Measurements from ENCODE around the gene SBF2.

The SBF2 gene

DNA sequence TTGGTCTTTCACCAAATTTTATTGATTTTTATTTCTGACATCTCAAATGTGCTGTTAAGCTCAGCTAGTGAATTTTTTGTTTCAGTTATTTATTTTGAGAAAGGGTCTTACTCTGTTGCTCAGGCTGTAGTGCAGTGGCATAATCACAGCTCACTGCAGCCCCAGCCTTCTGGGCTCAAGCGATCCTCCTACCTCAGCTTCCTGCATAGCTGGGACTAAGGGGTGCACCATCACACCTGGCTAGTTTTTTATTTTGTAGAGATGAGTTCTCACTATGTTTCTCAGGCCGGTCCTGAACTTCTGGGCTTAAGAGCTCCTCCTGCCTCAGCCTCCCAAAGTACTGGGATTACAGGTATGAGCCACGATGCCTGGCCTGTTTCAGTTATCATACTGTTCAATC is 282.0 kb downstream of the SBF2 start:
- H3K4me3 ChIP-seq (ENCODE audit: low read depth, low read length): no peak overlapping the region
- H3K27me3 ChIP-seq (ENCODE audit: insufficient read depth, low read depth, severe bottlenecking): no peaks in the 10 kb centered on the region
- H3K36me3 ChIP-seq: no peaks in the 10 kb centered on the region
- peaks cover 6% of the 10 kb centered on the region for H3K9me3 ChIP-seq (ENCODE audit: severe bottlenecking)
- TF ChIP-seq, protein P1, sequence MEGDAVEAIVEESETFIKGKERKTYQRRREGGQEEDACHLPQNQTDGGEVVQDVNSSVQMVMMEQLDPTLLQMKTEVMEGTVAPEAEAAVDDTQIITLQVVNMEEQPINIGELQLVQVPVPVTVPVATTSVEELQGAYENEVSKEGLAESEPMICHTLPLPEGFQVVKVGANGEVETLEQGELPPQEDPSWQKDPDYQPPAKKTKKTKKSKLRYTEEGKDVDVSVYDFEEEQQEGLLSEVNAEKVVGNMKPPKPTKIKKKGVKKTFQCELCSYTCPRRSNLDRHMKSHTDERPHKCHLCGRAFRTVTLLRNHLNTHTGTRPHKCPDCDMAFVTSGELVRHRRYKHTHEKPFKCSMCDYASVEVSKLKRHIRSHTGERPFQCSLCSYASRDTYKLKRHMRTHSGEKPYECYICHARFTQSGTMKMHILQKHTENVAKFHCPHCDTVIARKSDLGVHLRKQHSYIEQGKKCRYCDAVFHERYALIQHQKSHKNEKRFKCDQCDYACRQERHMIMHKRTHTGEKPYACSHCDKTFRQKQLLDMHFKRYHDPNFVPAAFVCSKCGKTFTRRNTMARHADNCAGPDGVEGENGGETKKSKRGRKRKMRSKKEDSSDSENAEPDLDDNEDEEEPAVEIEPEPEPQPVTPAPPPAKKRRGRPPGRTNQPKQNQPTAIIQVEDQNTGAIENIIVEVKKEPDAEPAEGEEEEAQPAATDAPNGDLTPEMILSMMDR (IDR thresholded peaks at IDR 0.05; ENCODE audit: low read depth, low read length): no peak
- no peak for DNase-seq
- no peak overlapping the region for H3K27ac ChIP-seq

DNA sequence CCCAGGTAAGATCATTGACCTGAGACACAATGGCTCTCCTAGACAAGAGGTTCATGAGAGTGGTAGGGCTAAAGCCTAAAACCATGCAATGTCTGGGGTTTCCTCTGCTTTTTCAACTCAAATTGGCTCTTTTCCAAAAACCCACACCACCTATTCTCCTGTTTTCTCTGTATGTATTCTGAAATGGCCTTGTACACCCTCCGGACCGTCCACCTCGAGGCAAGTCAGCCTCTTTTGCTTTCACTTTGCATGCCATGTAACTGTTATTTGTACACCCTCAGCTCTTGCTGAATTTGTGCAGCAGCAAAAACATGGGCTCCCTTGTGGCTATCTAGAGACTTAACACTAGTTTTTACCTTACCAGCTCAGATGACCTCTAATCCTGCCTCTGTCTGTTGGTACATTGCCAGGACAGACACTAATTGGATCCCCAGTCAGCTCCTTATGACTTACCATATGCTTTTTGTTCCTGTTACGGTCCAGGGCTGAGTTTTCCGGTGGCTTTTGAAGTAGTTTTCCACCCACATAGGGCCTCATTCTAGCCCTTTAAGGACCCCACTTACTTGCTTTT is 288.0 kb downstream of the SBF2 start:
- no peak overlapping the region for H3K4me3 ChIP-seq (ENCODE audit: low read depth, low read length)
- H3K27me3 ChIP-seq (ENCODE audit: insufficient read depth, low read depth, severe bottlenecking): no peaks in the 10 kb centered on the region
- DNase-seq: peak; percentile 72
- no peaks in the 10 kb centered on the region for H3K36me3 ChIP-seq
- H3K9me3 ChIP-seq (ENCODE audit: severe bottlenecking): peaks cover 11% of the 10 kb centered on the region
- TF ChIP-seq, protein P1 (IDR thresholded peaks at IDR 0.05; ENCODE audit: low read depth, low read length): no peak
- peak overlapping the region; percentile 42 for H3K27ac ChIP-seq

DNA sequence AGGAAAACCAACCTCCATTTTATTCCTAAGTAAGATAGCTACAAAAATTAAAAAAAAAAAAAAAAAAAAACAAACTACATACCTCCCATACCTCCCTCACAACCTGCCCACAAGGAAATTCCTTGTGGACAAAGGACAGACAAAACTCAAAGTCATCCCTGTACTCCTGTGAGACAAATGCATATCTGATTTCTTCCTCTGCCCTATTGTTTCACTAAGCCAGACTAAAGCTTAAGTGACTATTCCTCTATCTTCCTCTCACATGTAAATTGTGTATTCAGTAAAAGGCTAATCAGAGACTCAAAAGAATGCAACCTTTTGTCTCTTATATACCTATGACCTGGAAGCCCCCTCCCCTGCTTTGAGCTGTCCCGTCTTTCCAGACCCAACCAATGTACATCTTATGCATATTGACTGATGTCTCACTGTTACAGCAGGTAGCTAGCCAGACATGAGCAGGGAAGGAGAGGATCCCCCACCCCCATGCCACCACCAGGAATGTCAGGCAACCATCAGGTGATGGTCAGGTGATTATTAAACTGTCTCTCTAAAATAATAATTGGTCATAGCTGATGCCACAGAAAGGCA is 289.4 kb downstream of the SBF2 start:
- TF ChIP-seq, protein P1 (IDR thresholded peaks at IDR 0.05; ENCODE audit: low read depth, low read length): no peak
- Histone ChIP-seq H3K27ac (no peak overlapping the region), H3K36me3 (no peaks in the 10 kb centered on the region), H3K27me3 (ENCODE audit: insufficient read depth, low read depth, severe bottlenecking) (no peaks in the 10 kb centered on the region), H3K9me3 (ENCODE audit: severe bottlenecking) (peaks cover 11% of the 10 kb centered on the region), H3K4me3 (ENCODE audit: low read depth, low read length) (no peak overlapping the region)
- no peak for DNase-seq

DNA sequence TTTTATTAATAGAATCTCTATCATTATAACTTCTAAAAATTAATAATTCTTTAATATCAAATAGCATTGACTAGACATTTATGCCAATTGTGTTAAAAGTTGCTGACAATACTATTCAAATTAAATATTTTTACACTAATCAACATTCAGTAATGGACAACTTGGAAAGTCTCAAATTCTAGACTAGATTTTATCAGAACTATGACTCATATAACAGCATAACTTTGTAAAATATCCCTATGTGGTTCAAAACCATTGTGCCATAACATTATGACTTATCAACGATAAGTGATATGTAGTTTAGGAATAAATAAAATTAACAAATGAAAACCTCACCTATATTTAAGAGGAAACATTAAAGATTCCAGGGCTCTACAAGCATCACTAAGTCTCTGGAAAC is 291.8 kb downstream of the SBF2 start:
- TF ChIP-seq, protein P1 (IDR thresholded peaks at IDR 0.05; ENCODE audit: low read depth, low read length): no peak
- DNase-seq: no peak
- Histone ChIP-seq H3K36me3 (no peaks in the 10 kb centered on the region), H3K27me3 (ENCODE audit: insufficient read depth, low read depth, severe bottlenecking) (no peaks in the 10 kb centered on the region), H3K9me3 (ENCODE audit: severe bottlenecking) (peaks cover 6% of the 10 kb centered on the region), H3K27ac (no peak overlapping the region), H3K4me3 (ENCODE audit: low read depth, low read length) (no peak overlapping the region)

DNA sequence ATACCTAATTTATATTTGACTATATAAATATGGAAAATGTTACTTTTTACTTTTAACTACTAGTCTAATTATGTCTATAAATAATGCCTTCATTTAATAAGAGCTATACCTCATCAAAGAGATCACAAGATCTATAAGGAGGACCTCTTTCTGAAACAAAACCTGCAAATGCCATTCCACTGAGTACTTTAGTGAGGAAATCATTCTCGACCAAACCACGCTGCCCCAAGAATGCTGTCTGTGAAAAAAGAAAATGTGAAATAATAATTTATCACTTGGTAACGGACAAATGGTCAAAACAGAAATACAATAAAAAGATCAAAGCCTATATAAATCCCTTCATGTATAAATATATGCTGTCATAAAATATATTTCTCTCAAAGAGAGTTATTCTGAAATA is 301.7 kb downstream of the SBF2 start:
- TF ChIP-seq, protein P1 (IDR thresholded peaks at IDR 0.05; ENCODE audit: low read depth, low read length): no peak
- DNase-seq: no peak
- H3K27ac ChIP-seq: no peak overlapping the region

More for the DNA sequence above, 301.7 kb downstream of the SBF2 start:
- Histone ChIP-seq H3K4me3 (ENCODE audit: low read depth, low read length) (no peak overlapping the region), H3K9me3 (ENCODE audit: severe bottlenecking) (no peaks in the 10 kb centered on the region), H3K27me3 (ENCODE audit: insufficient read depth, low read depth, severe bottlenecking) (no peaks in the 10 kb centered on the region), H3K36me3 (no peaks in the 10 kb centered on the region)

Data from WERI-Rb-1 (cell line).